Pancreas (tissue), 10 donors: Measurements from ENCODE around the gene EGFL7. TPM values are rescaled to one million over a fixed set of nuclear protein-coding genes. Genes with fewer than 3 reads are reported as not detected.

Source experiments
- ATAC-seq, 4 donors: fragments of 200-7000 bp; cut with Tn5 transposase; one replicate each; pipeline versions ENCODE4 v1.8.0 to v1.9.1; 2020; ENCODE audit warnings: mild to moderate bottlenecking in 4 of 4, moderate library complexity in 4 of 4
- DNase-seq, 6 donors: peaks; one replicate each; pipeline ENCODE4 v3.0.0-alpha.2; 2020
- FAIRE-seq: peaks from 2 replicates; lab custom pipeline; 2012; peaks lifted over from hg19 to GRCh38; lab: Jason Lieb, UNC
- H3K27ac ChIP-seq, 4 donors: fragments of 200-600 bp; sonication (generic); 1 replicate in 3 of 4; 2 replicates in 1 of 4; pipeline versions ENCODE4 v1.5.0 to v1.8.0; 2020
- H3K27me3 ChIP-seq, 4 donors: fragments of 200-600 bp; one replicate each; pipeline ENCODE4 v1.8.0; 2021
- H3K36me3 ChIP-seq, 3 donors: fragments of 200-600 bp; sonication (generic) in 1 of 3; one replicate each; pipeline versions ENCODE4 v1.5.0 to v1.8.0; 2020 to 2021
- H3K4me1 ChIP-seq, 3 donors: fragments of 200-600 bp; one replicate each; pipeline ENCODE4 v1.8.0; 2021
- H3K4me3 ChIP-seq, 4 donors: fragments of 200-600 bp; sonication (generic) in 2 of 4; one replicate each; pipeline versions ENCODE4 v1.5.0 to v1.8.0; 2020 to 2021
- H3K9me3 ChIP-seq, 4 donors: fragments of 200-600 bp; one replicate each; pipeline ENCODE4 v1.8.0; 2021
- WGBS, 2 donors: extraction: QIAGEN DNeasy Blood & Tissue Kit; methylation state at CpG; one replicate each; pipeline ENCODE4 v1.1.7; 2013; 5-methylcytosine and 5-hydroxymethylcytosine counted together
- intact Hi-C, 3 donors: fragments of 100-400 bp; cut with DNase I; formaldehyde crosslinking; loops; one replicate each; pipeline versions ENCODE4 v1.11.1 to v1.14.2; 2022
- polyA plus RNA-seq, 2 donors: library from polyadenylated mRNA; stranded (reverse); fragments of 200-250 nt; gene quantifications; one replicate each; pipeline ENCODE4 v1.2.3, GENCODE V29; 2013
- total RNA-seq, 6 donors: library from RNA; stranded (reverse); fragmentation: NEBNext Ultra II Directional in 4 of 6; extraction: Animal tissue kit (Norgen Biotek cat#: 25700) in 4 of 6; gene quantifications; one replicate each; pipeline versions ENCODE4 v1.2.1 to v1.2.4, GENCODE V29; 2021 to 2023
- TF ChIP-seq, protein P1 (sequence below), 4 donors: fragments of 200-600 bp; sonication (generic) in 3 of 4; IDR thresholded peaks; one replicate each; pipeline versions ENCODE4 v1.5.0 to v1.8.0; 2021; ENCODE audit warnings: antibody characterized with exemption in 4 of 4
- donor health status: healthy with polysubstance abuse.
- donor health status: DM: no; HTN: no; CAD: no; lungs with moderate emphysema.
- donor health status: DM: no; HTN: no; CAD: no.
- donor health status: control.
- donor health status: control.
- donor health status: Bipolar disorder and iron deficiency.
- donor health status: DM: yes; HTN: yes; CAD: no.
- donor health status: DM: no; HTN: no; CAD: no.
- donor health status: DM: no; HTN: no; CAD: no.
- donor health status: DM: yes; HTN: yes; CAD: no.

Gene EGFL7
- total and polyA plus RNA-seq, 8 donors, result 8.6 to 134 (median 16.7) TPM

DNA sequence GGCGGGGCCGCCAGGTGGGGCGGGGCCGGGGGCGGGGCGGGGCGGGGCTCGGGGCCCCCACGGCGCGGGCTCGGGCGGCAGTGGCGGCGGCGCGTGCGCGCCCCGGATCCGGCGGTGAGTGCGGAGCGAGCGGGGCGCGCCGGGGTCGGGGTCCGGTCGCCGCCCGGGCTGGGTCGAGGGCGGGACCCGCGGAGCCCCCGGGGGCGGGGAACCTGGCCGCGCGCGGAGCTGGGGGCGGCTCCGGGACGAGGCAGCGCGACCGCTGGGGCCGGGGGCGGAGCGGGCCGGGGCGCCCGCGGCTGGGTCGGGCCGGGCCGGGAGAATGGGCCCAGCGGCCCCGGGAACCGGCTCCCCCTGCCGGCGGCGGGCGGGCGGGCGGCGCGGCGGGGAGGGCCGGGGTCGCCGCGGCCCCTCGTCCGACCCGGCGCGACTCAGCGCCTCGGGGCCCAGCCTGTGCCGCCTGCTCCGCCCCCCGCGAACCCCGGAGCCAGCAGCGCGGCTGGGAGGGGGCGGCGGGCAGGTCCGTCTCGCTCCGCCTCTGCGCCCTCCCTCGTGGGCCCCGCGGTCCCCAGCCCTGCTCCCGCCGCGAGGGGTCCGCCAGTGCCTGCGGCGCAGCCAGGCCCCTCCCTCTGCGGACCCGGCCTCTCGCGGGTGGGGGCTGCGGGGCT is 3.1 kb downstream of the EGFL7 start:
- intact Hi-C loops, result no loop called here
- peak in 1 of 6 donors; percentile 48 for DNase-seq
- peak overlapping the region in 2 of 4 donors; percentile 29 to 42 for H3K4me3 ChIP-seq
- no peaks in the 10 kb centered on the region for H3K27me3 ChIP-seq
- H3K27ac ChIP-seq, result no peak overlapping the region
- no peak for ATAC-seq
- H3K4me1 ChIP-seq, result no peaks in the 10 kb centered on the region
- FAIRE-seq, result no peak
- TF ChIP-seq, protein P1, sequence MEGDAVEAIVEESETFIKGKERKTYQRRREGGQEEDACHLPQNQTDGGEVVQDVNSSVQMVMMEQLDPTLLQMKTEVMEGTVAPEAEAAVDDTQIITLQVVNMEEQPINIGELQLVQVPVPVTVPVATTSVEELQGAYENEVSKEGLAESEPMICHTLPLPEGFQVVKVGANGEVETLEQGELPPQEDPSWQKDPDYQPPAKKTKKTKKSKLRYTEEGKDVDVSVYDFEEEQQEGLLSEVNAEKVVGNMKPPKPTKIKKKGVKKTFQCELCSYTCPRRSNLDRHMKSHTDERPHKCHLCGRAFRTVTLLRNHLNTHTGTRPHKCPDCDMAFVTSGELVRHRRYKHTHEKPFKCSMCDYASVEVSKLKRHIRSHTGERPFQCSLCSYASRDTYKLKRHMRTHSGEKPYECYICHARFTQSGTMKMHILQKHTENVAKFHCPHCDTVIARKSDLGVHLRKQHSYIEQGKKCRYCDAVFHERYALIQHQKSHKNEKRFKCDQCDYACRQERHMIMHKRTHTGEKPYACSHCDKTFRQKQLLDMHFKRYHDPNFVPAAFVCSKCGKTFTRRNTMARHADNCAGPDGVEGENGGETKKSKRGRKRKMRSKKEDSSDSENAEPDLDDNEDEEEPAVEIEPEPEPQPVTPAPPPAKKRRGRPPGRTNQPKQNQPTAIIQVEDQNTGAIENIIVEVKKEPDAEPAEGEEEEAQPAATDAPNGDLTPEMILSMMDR (IDR thresholded peaks at IDR 0.05), result no peak
- no peaks in the 10 kb centered on the region for H3K9me3 ChIP-seq
- no peaks in the 10 kb centered on the region for H3K36me3 ChIP-seq
- 1% methylated on average over 14 to 109 of the region's 109 CpGs for WGBS, 2 donors

DNA sequence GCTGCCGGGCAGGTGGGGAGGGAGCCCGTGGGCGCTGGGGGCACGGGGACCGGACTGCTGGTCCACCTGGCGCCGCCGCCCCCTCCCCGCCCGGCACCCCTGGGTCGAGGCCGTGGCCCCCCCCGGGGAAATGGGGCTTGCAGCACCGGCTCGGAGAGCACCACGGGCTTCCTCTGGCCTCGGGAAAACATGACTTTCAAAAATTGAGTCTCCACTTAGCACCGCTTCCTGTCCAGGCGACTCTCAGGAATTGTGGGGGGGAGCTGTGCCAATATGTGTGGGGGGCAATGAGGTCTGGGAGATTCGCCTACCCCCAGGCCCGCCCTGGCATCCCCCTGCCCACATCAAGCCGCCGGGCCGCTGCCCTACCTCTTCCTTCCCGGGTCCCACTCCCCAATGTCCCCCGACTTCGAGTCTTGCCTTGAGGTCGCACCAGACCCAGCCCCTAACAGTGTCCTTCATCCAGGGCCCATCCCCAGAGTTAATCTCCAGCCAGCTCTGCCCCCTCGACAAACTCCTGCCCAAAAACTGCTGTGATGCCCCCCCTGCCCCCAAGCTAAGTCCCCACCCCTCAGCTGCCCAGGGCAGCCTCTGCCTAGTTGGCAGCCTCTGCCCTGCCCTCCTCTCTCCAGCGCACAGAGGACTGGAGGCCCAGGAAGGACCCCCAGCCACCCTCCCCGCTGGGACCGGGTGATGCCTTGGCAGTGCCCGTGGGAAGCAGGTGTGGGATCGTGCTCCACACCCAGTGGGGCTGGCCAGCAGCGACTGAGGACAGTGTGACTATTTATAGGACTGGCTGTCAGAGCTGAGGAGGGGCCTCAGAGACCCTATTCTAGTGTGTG is 3.9 kb downstream of the EGFL7 start:
- no peak overlapping the region for H3K27ac ChIP-seq
- TF ChIP-seq, protein P1 (IDR thresholded peaks at IDR 0.05), result no peak
- FAIRE-seq, result no peak
- no peaks in the 10 kb centered on the region for H3K4me1 ChIP-seq
- no peaks in the 10 kb centered on the region for H3K27me3 ChIP-seq
- intact Hi-C loops, result no loop called here
- ATAC-seq, result no peak
- 27 to 66% methylated on average over 15 to 35 of the region's 35 CpGs for WGBS, 2 donors
- peak overlapping the region in 2 of 4 donors; percentile 29 to 42 for H3K4me3 ChIP-seq
- DNase-seq, result no peak
- H3K9me3 ChIP-seq, result no peaks in the 10 kb centered on the region
- H3K36me3 ChIP-seq, result no peaks in the 10 kb centered on the region

DNA sequence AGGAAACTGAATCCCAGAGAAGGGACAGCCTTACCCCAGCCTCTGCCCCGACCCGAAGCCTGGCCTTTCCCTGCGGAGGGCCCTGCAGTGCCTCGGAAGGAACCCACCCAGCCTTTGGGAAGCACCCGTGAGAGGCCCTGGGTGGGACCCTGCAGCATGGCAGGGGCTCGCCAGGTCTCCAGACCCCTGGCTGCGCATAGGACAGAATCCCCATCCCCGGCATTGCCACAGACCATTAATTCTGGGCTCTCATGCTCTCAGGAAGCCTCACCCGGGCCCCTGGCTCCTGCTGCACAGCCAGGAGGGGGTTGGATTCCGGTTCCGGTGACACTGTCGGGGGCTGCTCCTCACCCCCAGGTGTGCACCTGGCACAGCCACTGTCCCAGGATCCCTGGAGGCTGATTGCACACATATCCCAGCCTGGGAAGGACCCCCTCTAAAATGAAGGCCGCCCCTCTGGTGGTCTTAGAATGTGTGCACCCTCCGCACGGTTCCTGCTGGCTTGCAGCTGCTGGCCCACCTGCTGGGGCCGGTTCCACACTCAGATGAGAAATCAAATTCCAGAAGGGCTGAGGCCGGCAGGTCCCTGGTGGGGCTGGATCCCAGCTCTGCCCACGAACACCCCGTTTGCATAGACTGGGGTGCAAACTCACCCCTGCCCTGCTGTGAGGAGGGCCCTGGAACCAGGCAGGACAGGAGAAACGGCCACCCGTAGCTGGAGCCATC is 4.7 kb downstream of the EGFL7 start:
- intact Hi-C loops, result no loop called here
- Histone ChIP-seq H3K4me1 (no peaks in the 10 kb centered on the region), H3K9me3 (no peaks in the 10 kb centered on the region), H3K27ac (no peak overlapping the region), H3K4me3 (peak overlapping the region in 1 of 4 donors; percentile 42), H3K27me3 (no peaks in the 10 kb centered on the region), H3K36me3 (no peaks in the 10 kb centered on the region)
- TF ChIP-seq, protein P1 (IDR thresholded peaks at IDR 0.05), result no peak
- FAIRE-seq (no peak), DNase-seq (no peak), ATAC-seq (no peak)
- 70 to 81% methylated on average over 21 of the region's 21 CpGs for WGBS, 2 donors

DNA sequence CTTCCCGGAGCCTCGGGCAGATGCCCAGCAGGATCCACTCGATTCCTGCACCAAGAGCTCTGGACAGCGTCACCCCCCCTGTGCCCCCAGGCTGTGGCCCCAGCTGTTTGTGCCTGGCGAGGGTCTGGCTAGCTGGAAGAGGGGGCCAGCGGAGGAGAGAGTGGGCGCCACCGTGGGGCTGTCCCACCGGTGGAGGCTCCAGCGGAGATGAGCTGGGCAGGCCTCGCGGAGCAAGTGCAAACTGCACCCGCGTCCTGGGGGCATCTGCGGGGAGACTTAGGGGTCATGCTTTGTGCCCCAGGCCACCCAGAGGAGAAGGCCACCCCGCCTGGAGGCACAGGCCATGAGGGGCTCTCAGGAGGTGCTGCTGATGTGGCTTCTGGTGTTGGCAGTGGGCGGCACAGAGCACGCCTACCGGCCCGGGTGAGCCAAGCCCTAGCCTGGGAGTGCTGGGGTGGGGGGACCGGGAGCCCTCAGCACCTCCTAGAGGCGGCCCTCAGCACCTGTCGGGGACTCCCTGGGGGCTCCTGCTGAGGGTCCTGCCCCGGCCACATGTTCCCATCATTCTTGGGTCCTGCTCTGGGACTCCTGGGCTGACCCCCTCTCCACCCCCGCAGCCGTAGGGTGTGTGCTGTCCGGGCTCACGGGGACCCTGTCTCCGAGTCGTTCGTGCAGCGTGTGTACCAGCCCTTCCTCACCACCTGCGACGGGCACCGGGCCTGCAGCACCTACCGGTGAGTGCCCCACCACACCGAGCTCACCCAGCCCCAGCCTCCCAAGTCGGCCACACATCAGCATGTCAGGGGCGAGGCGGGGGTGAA is 5.4 kb downstream of the EGFL7 start:
- Histone ChIP-seq H3K36me3 (no peaks in the 10 kb centered on the region), H3K4me3 (no peak overlapping the region), H3K27me3 (no peaks in the 10 kb centered on the region), H3K4me1 (no peaks in the 10 kb centered on the region), H3K27ac (no peak overlapping the region), H3K9me3 (no peaks in the 10 kb centered on the region)
- DNase-seq (no peak), ATAC-seq (no peak), FAIRE-seq (no peak)
- TF ChIP-seq, protein P1 (IDR thresholded peaks at IDR 0.05), result no peak
- intact Hi-C loops, result no loop called here
- WGBS, 2 donors, result 63 to 71% methylated on average over 36 to 40 of the region's 40 CpGs
